ENCODE results near the gene BCR. TPM values are rescaled to one million over a fixed set of nuclear protein-coding genes. Genes with fewer than 3 reads are reported as not detected.

The BCR gene
- total RNA-seq, 1 donor from 2014 or later: 30.0 TPM

- Mint-ChIP-seq H3K4me3 (ENCODE audit: unreplicated experiment) (no peak overlapping the region), H3K27ac (ENCODE audit: unreplicated experiment) (no peak overlapping the region), H3K4me1 (ENCODE audit: low read depth) (no peaks in the 10 kb centered on the region), H3K9me3 (ENCODE audit: low read depth) (no peaks in the 10 kb centered on the region), H3K27me3 (ENCODE audit: low read depth) (peaks cover 3% of the 10 kb centered on the region), H3K36me3 (ENCODE audit: low read depth) (no peaks in the 10 kb centered on the region)
- TF ChIP-seq, protein P1, sequence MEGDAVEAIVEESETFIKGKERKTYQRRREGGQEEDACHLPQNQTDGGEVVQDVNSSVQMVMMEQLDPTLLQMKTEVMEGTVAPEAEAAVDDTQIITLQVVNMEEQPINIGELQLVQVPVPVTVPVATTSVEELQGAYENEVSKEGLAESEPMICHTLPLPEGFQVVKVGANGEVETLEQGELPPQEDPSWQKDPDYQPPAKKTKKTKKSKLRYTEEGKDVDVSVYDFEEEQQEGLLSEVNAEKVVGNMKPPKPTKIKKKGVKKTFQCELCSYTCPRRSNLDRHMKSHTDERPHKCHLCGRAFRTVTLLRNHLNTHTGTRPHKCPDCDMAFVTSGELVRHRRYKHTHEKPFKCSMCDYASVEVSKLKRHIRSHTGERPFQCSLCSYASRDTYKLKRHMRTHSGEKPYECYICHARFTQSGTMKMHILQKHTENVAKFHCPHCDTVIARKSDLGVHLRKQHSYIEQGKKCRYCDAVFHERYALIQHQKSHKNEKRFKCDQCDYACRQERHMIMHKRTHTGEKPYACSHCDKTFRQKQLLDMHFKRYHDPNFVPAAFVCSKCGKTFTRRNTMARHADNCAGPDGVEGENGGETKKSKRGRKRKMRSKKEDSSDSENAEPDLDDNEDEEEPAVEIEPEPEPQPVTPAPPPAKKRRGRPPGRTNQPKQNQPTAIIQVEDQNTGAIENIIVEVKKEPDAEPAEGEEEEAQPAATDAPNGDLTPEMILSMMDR (IDR thresholded peaks at IDR 0.05): no peak
- no peak for DNase-seq (ENCODE audit: low spot score)
These were observed 16.6 kb upstream of the BCR start for GRCh38 chr22:23163665-23164064.

GRCh38 chr22:23164091-23164490 is 16.2 kb upstream of the BCR start:
- Mint-ChIP-seq H3K4me3 (ENCODE audit: unreplicated experiment) (no peak overlapping the region), H3K4me1 (ENCODE audit: low read depth) (no peaks in the 10 kb centered on the region), H3K27me3 (ENCODE audit: low read depth) (peaks cover 3% of the 10 kb centered on the region), H3K27ac (ENCODE audit: unreplicated experiment) (no peak overlapping the region), H3K36me3 (ENCODE audit: low read depth) (no peaks in the 10 kb centered on the region), H3K9me3 (ENCODE audit: low read depth) (no peaks in the 10 kb centered on the region)
- DNase-seq (ENCODE audit: low spot score): no peak
- TF ChIP-seq, protein P1 (IDR thresholded peaks at IDR 0.05): no peak

- DNase-seq (ENCODE audit: low spot score): no peak
- Mint-ChIP-seq H3K27ac (ENCODE audit: unreplicated experiment) (no peak overlapping the region), H3K9me3 (ENCODE audit: low read depth) (no peaks in the 10 kb centered on the region), H3K4me1 (ENCODE audit: low read depth) (no peaks in the 10 kb centered on the region), H3K4me3 (ENCODE audit: unreplicated experiment) (no peak overlapping the region), H3K27me3 (ENCODE audit: low read depth) (peaks cover 3% of the 10 kb centered on the region), H3K36me3 (ENCODE audit: low read depth) (no peaks in the 10 kb centered on the region)
- TF ChIP-seq, protein P1 (IDR thresholded peaks at IDR 0.05): no peak
These were observed 14.1 kb upstream of the BCR start for GRCh38 chr22:23166042-23166831.

DNA sequence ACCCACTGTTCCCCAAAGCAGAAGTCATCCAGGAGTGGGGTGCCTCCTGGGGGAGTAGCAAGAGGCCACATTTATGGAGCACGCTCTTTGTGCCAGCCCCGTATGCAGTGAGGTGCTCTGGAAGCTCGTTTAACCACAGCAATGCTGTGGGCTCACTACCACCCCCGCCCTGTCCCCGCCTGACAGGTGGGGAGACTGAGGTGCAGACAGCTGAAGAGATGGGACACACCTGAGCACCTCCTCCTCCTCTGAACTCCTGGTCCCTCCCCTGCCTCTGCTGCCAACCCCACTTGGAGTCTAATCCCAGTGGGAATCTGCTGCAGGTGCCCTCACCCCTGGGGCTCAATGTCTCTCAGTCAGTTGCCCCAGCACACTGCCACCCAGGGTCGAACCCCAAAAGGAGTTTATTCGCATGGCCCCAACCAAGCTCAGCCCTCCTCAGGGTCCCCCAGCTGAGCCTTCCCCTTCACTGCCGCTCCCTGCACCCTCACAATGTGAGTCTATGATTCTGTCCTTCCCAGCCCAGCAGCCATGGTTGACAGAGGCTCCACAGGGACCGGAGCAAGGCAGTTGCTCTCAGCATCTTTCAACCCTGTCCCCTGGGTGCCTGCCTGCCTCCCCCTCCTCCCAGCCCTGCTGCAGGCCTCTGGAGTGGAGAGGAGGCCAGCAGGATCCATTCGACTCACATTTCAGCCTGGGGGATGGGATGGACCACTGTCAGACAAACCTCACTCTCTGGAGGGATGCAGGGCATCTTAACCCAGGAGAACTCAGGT is 13.3 kb upstream of the BCR start:
- Mint-ChIP-seq H3K4me3 (ENCODE audit: unreplicated experiment) (no peak overlapping the region), H3K27me3 (ENCODE audit: low read depth) (peaks cover 3% of the 10 kb centered on the region), H3K27ac (ENCODE audit: unreplicated experiment) (no peak overlapping the region), H3K4me1 (ENCODE audit: low read depth) (no peaks in the 10 kb centered on the region), H3K36me3 (ENCODE audit: low read depth) (no peaks in the 10 kb centered on the region), H3K9me3 (ENCODE audit: low read depth) (no peaks in the 10 kb centered on the region)
- TF ChIP-seq, protein P1 (IDR thresholded peaks at IDR 0.05): no peak
- DNase-seq (ENCODE audit: low spot score): no peak

DNA sequence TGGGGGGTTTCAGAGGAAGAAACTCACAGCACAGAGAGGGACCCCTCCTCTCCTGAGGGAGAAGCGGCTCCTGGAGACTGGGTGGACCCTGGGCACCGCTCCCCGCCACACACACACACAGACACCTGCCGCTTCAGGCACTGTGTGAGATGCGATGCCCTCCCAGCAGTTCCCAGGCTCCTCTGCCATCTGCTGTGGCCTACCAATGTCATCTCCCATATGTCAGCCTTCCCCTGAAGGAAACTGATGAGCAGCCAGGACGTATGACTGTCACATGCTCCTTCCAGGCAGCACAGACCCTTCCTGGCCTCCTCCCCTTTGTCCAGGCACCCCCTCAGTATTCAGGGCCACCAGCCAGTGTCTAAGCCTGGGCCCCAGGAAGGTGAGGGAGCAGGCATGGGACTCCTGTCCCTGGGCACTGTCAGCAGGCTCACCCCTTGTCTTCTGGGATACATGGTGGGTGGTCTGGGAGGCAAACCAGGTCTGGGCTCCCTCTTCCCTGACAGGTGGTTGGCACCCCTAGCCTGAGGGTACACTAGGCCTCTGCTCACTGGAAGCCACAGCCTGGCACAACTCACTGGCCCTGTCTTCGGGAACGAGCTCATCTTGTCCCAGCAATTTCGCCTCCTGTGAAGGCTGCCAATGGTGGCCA is 11.8 kb upstream of the BCR start:
- no peak for DNase-seq (ENCODE audit: low spot score)
- H3K36me3 Mint-ChIP-seq (ENCODE audit: low read depth): no peaks in the 10 kb centered on the region

More for the DNA sequence above, 11.8 kb upstream of the BCR start:
- H3K27me3 Mint-ChIP-seq (ENCODE audit: low read depth): peaks cover 3% of the 10 kb centered on the region
- no peak overlapping the region for H3K4me3 Mint-ChIP-seq (ENCODE audit: unreplicated experiment)
- no peak overlapping the region for H3K27ac Mint-ChIP-seq (ENCODE audit: unreplicated experiment)
- TF ChIP-seq, protein P1 (IDR thresholded peaks at IDR 0.05): no peak
- no peaks in the 10 kb centered on the region for H3K4me1 Mint-ChIP-seq (ENCODE audit: low read depth)
- H3K9me3 Mint-ChIP-seq (ENCODE audit: low read depth): no peaks in the 10 kb centered on the region
